ENCODE results near the gene CDKL5.

Gene CDKL5

DNA sequence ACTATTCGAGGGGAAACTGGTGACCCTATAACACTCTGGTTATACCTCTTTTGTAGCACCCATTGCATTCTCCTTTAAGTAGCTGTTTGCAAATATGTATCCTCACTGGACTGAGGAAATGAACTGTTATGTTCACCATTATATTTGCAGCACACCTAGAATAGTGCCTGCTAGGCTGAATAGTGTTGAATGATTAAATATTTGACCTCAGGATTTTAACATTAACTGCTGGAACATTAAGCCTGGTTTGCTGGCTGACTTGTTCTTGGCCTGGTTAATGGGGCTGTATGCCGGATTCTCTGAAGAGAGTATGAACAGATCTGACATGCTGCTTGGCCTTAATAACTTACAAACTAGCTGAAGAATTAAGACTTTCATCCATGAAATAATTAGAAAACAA lies 166.4 kb downstream of the CDKL5 start:
- H3K9ac ChIP-seq (ENCODE audit: low read length): no peak overlapping the region
- no peak overlapping the region for H3K4me3 ChIP-seq (ENCODE audit: low read length)
- H3K36me3 ChIP-seq (replicated peaks; ENCODE audit: low read depth, low read length): no peaks in the 10 kb centered on the region

GRCh38 chrX:18594079-18594478 lies 168.7 kb downstream of the CDKL5 start:
- Histone ChIP-seq H3K9me3 (ENCODE audit: insufficient read depth, low read length) (no peaks in the 10 kb centered on the region), H3K4me1 (ENCODE audit: low read length) (no peaks in the 10 kb centered on the region), H3K36me3 (replicated peaks; ENCODE audit: low read depth, low read length) (no peaks in the 10 kb centered on the region), H2AFZ (ENCODE audit: low read depth, low read length) (no peak overlapping the region), H3K4me2 (ENCODE audit: low read length) (no peak overlapping the region), H3K27me3 (ENCODE audit: low read depth, low read length) (no peaks in the 10 kb centered on the region), H3K27ac (ENCODE audit: low read length) (no peak overlapping the region), H4K20me1 (ENCODE audit: insufficient read depth, low read length) (no peaks in the 10 kb centered on the region), H3K4me3 (ENCODE audit: low read length) (no peak overlapping the region), H3K79me2 (ENCODE audit: low read length) (no peaks in the 10 kb centered on the region), H3K9ac (ENCODE audit: low read length) (no peak overlapping the region)
- no peak for TF ChIP-seq CTCF (IDR thresholded peaks at IDR 0.05; ENCODE audit: low read depth, low read length)
- no peak for TF ChIP-seq EZH2phosphoT487 (IDR thresholded peaks at IDR 0.05; ENCODE audit: low read depth)

More for the DNA sequence above, 166.4 kb downstream of the CDKL5 start:
- Histone ChIP-seq H2AFZ (ENCODE audit: low read depth, low read length) (no peak overlapping the region), H3K4me1 (ENCODE audit: low read length) (no peaks in the 10 kb centered on the region), H3K79me2 (ENCODE audit: low read length) (no peaks in the 10 kb centered on the region), H3K27ac (ENCODE audit: low read length) (no peak overlapping the region), H4K20me1 (ENCODE audit: insufficient read depth, low read length) (no peaks in the 10 kb centered on the region), H3K4me2 (ENCODE audit: low read length) (no peak overlapping the region), H3K9me3 (ENCODE audit: insufficient read depth, low read length) (no peaks in the 10 kb centered on the region), H3K27me3 (ENCODE audit: low read depth, low read length) (no peaks in the 10 kb centered on the region)
- TF ChIP-seq CTCF (IDR thresholded peaks at IDR 0.05; ENCODE audit: low read depth, low read length) (no peak), EZH2phosphoT487 (IDR thresholded peaks at IDR 0.05; ENCODE audit: low read depth) (no peak)

GRCh38 chrX:18596096-18596495 lies 170.7 kb downstream of the CDKL5 start:
- Histone ChIP-seq H3K27ac (ENCODE audit: low read length) (no peak overlapping the region), H3K4me2 (ENCODE audit: low read length) (no peak overlapping the region), H3K9me3 (ENCODE audit: insufficient read depth, low read length) (no peaks in the 10 kb centered on the region), H3K4me1 (ENCODE audit: low read length) (no peaks in the 10 kb centered on the region), H3K4me3 (ENCODE audit: low read length) (no peak overlapping the region), H3K36me3 (replicated peaks; ENCODE audit: low read depth, low read length) (no peaks in the 10 kb centered on the region), H2AFZ (ENCODE audit: low read depth, low read length) (no peak overlapping the region), H3K9ac (ENCODE audit: low read length) (no peak overlapping the region), H3K79me2 (ENCODE audit: low read length) (no peaks in the 10 kb centered on the region), H4K20me1 (ENCODE audit: insufficient read depth, low read length) (no peaks in the 10 kb centered on the region), H3K27me3 (ENCODE audit: low read depth, low read length) (no peaks in the 10 kb centered on the region)
- no peak for TF ChIP-seq CTCF (IDR thresholded peaks at IDR 0.05; ENCODE audit: low read depth, low read length)
- TF ChIP-seq EZH2phosphoT487 (IDR thresholded peaks at IDR 0.05; ENCODE audit: low read depth): no peak

DNA sequence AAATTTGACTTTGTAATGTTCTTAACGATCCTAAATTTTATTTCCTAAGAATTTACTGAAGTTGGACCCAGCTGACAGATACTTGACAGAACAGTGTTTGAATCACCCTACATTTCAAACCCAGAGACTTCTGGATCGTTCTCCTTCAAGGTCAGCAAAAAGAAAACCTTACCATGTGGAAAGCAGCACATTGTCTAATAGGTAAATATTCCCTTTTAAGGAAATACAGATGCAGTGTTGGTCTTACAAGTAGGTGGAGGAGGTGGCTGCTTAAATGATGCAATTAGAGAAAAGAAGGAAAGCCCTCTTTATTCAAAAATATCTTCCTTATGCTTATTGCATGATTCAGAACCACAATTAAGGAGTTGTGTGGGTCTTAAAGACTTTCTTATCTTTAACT lies 173.0 kb downstream of the CDKL5 start:
- Histone ChIP-seq H3K4me3 (ENCODE audit: low read length) (no peak overlapping the region), H3K9ac (ENCODE audit: low read length) (no peak overlapping the region), H3K9me3 (ENCODE audit: insufficient read depth, low read length) (no peaks in the 10 kb centered on the region), H3K36me3 (replicated peaks; ENCODE audit: low read depth, low read length) (no peaks in the 10 kb centered on the region), H2AFZ (ENCODE audit: low read depth, low read length) (no peak overlapping the region), H3K27ac (ENCODE audit: low read length) (no peak overlapping the region), H3K27me3 (ENCODE audit: low read depth, low read length) (no peaks in the 10 kb centered on the region), H4K20me1 (ENCODE audit: insufficient read depth, low read length) (no peaks in the 10 kb centered on the region), H3K79me2 (ENCODE audit: low read length) (no peaks in the 10 kb centered on the region), H3K4me1 (ENCODE audit: low read length) (no peaks in the 10 kb centered on the region), H3K4me2 (ENCODE audit: low read length) (no peak overlapping the region)
- TF ChIP-seq EZH2phosphoT487 (IDR thresholded peaks at IDR 0.05; ENCODE audit: low read depth): no peak
- TF ChIP-seq CTCF (IDR thresholded peaks at IDR 0.05; ENCODE audit: low read depth, low read length): no peak

Data from OCI-LY3 (cell line).